ENCODE measurements around the gene TBC1D10B. TPM values are rescaled to one million over a fixed set of nuclear protein-coding genes. Genes with fewer than 3 reads are reported as not detected.

TBC1D10B gene
- total RNA-seq, 1 donor: 31.5 TPM

DNA sequence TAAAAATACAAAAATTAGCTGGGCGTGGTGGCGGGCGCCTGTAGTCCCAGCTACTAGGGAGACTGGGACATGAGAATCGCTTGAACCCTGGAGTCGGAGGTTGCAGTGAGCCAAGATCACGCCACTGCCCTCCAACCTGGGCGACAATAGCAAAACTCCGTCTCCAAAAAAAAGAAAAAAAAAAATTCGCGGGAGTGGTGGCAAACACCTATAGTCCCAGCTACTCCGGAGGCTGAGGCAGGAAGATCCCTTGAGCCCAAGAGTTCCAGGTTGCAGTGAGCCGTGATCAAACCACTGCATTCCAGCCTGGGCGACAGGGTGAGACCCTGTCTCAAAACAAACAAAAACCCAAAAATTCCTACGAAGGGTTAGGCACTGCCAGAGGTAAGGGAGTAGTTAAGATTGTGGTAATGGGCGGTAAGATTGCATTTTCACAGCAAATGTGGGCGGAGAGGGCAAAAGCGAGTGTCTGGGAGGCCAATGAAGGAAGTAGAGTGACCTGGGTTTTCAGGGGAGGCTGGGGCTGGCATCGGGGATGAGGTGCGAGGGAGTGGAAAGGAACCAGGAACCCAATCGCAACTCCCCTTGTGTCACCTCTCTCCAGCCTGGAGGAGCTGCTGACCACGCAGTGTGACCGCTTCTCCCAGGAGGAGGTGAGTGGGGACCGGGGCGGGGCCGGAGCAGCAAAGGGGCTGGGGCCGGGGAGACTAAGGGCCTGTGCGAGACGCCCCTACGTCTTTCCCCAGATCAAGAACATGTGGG lies 6.9 kb upstream of the TBC1D10B start:
- Histone ChIP-seq H3K79me2 (ENCODE audit: insufficient read depth, low read length) (peaks cover 4% of the 10 kb centered on the region), H3K27me3 (ENCODE audit: insufficient read depth, low read length) (no peaks in the 10 kb centered on the region)
- TF ChIP-seq CTCF (IDR thresholded peaks at IDR 0.05; ENCODE audit: extremely low read depth, low read depth, low read length): no peak

GRCh38 chr16:30376461-30376902 lies 6.2 kb upstream of the TBC1D10B start:
- TF ChIP-seq CTCF (IDR thresholded peaks at IDR 0.05; ENCODE audit: extremely low read depth, low read depth, low read length): no peak
- peaks cover 14% of the 10 kb centered on the region for H3K4me1 ChIP-seq (ENCODE audit: insufficient read depth, low read length)
- no peak overlapping the region for H3K27ac ChIP-seq (ENCODE audit: low read depth, low read length)
- no peak for DNase-seq (ENCODE audit: insufficient read length, low spot score, missing footprints)
- no peak overlapping the region for H3K4me3 ChIP-seq (ENCODE audit: insufficient read depth, low read length)
- peaks cover 4% of the 10 kb centered on the region for H3K79me2 ChIP-seq (ENCODE audit: insufficient read depth, low read length)
- no peaks in the 10 kb centered on the region for H3K9me3 ChIP-seq (ENCODE audit: low read depth, low read length)
- H3K4me2 ChIP-seq (ENCODE audit: insufficient read depth, low read length): no peak overlapping the region
- H3K36me3 ChIP-seq (ENCODE audit: insufficient read depth, low read length): no peaks in the 10 kb centered on the region
- peaks cover 5% of the 10 kb centered on the region for H4K20me1 ChIP-seq (ENCODE audit: insufficient read depth, low read length)
- H3K27me3 ChIP-seq (ENCODE audit: insufficient read depth, low read length): no peaks in the 10 kb centered on the region
- H2AFZ ChIP-seq (ENCODE audit: low read length): no peak overlapping the region

More for the DNA sequence above, 6.9 kb upstream of the TBC1D10B start:
- peak overlapping the region; percentile 90 for H2AFZ ChIP-seq (ENCODE audit: low read length)
- peaks cover 14% of the 10 kb centered on the region for H3K4me1 ChIP-seq (ENCODE audit: insufficient read depth, low read length)
- peak overlapping the region; percentile 88 for H3K4me3 ChIP-seq (ENCODE audit: insufficient read depth, low read length)
- DNase-seq (ENCODE audit: insufficient read length, low spot score, missing footprints): no peak
- H3K27ac ChIP-seq (ENCODE audit: low read depth, low read length): peak overlapping the region; percentile 91
- H3K4me2 ChIP-seq (ENCODE audit: insufficient read depth, low read length): peak overlapping the region; percentile 95
- peaks cover 8% of the 10 kb centered on the region for H4K20me1 ChIP-seq (ENCODE audit: insufficient read depth, low read length)
- no peaks in the 10 kb centered on the region for H3K36me3 ChIP-seq (ENCODE audit: insufficient read depth, low read length)
- no peaks in the 10 kb centered on the region for H3K9me3 ChIP-seq (ENCODE audit: low read depth, low read length)

GRCh38 chr16:30375864-30376263 lies 5.6 kb upstream of the TBC1D10B start:
- no peak overlapping the region for H3K4me2 ChIP-seq (ENCODE audit: insufficient read depth, low read length)

More at GRCh38 chr16:30375864-30376263, 5.6 kb upstream of the TBC1D10B start:
- no peak overlapping the region for H2AFZ ChIP-seq (ENCODE audit: low read length)
- peaks cover 5% of the 10 kb centered on the region for H4K20me1 ChIP-seq (ENCODE audit: insufficient read depth, low read length)
- H3K4me1 ChIP-seq (ENCODE audit: insufficient read depth, low read length): peaks cover 19% of the 10 kb centered on the region
- H3K79me2 ChIP-seq (ENCODE audit: insufficient read depth, low read length): peaks cover 4% of the 10 kb centered on the region
- DNase-seq (ENCODE audit: insufficient read length, low spot score, missing footprints): peak; percentile 72
- no peaks in the 10 kb centered on the region for H3K27me3 ChIP-seq (ENCODE audit: insufficient read depth, low read length)
- H3K36me3 ChIP-seq (ENCODE audit: insufficient read depth, low read length): no peaks in the 10 kb centered on the region
- H3K27ac ChIP-seq (ENCODE audit: low read depth, low read length): no peak overlapping the region
- no peaks in the 10 kb centered on the region for H3K9me3 ChIP-seq (ENCODE audit: low read depth, low read length)
- H3K4me3 ChIP-seq (ENCODE audit: insufficient read depth, low read length): no peak overlapping the region
- TF ChIP-seq CTCF (IDR thresholded peaks at IDR 0.05; ENCODE audit: extremely low read depth, low read depth, low read length): no peak
